Neural progenitor cell (in vitro differentiated cells): ENCODE data around the gene RRAGD. TPM values are rescaled to one million over a fixed set of nuclear protein-coding genes. Genes with fewer than 3 reads are reported as not detected.

Experiments used
- DNase-seq: peaks from one replicate; pipeline ENCODE4 v3.0.0-alpha.2; 2016; ENCODE audit warnings: low spot score
- H2AFZ ChIP-seq: fragments of 200-600 bp; sonication (generic); replicated peaks from 2 replicates; pipeline ENCODE4 v1.6.1; 2016; ENCODE audit warnings: antibody characterized with exemption
- H3F3A ChIP-seq: fragments of 200-600 bp; sonication (generic); 2 replicates; pipeline ENCODE4 v1.6.1; 2016; ENCODE audit warnings: antibody characterized with exemption, low read depth
- H3K27ac ChIP-seq: fragments of 200-600 bp; sonication (generic); 2 replicates; pipeline ENCODE4 v1.5.1; 2016; ENCODE audit warnings: mild to moderate bottlenecking
- H3K27me3 ChIP-seq: fragments of 200-600 bp; sonication (generic); 2 replicates; pipeline ENCODE4 v1.6.1; 2016; ENCODE audit warnings: mild to moderate bottlenecking, moderate library complexity
- H3K36me3 ChIP-seq: fragments of 200-600 bp; sonication (generic); 2 replicates; pipeline ENCODE4 v1.5.1; 2016
- H3K4me1 ChIP-seq: fragments of 200-600 bp; sonication (generic); 2 replicates; pipeline ENCODE4 v1.6.1; 2016; ENCODE audit warnings: mixed run types
- H3K4me2 ChIP-seq: fragments of 200-600 bp; sonication (generic); 2 replicates; pipeline ENCODE4 v1.6.1; 2016
- H3K4me3 ChIP-seq: fragments of 200-600 bp; sonication (generic); 2 replicates; pipeline ENCODE4 v1.5.1; 2016
- H3K79me2 ChIP-seq: fragments of 200-600 bp; sonication (generic); 2 replicates; pipeline ENCODE4 v1.6.1; 2016; ENCODE audit warnings: low read depth
- H3K9ac ChIP-seq: fragments of 200-600 bp; sonication (generic); 2 replicates; pipeline ENCODE4 v1.6.1; 2016
- H3K9me3 ChIP-seq: fragments of 200-600 bp; sonication (generic); 2 replicates; pipeline ENCODE4 v1.5.1; 2016; ENCODE audit warnings: low read depth
- H4K20me1 ChIP-seq: fragments of 200-600 bp; sonication (generic); 2 replicates; pipeline ENCODE4 v1.6.1; 2016; ENCODE audit warnings: low read depth
- H3K27ac Mint-ChIP-seq: 3 replicates; pipeline ENCODE4 v1.8.0; 2021; ENCODE audit warnings: mixed read lengths
- H3K27me3 Mint-ChIP-seq: 2 replicates; pipeline ENCODE4 v1.8.0; 2022; ENCODE audit warnings: low read depth, mild to moderate bottlenecking, inconsistent platforms, moderate library complexity, mixed read lengths; ENCODE audit not compliant: insufficient read depth
- H3K36me3 Mint-ChIP-seq: 3 replicates; pipeline ENCODE4 v1.8.0; 2021; ENCODE audit warnings: mixed read lengths
- H3K4me1 Mint-ChIP-seq: 3 replicates; pipeline ENCODE4 v1.8.0; 2021; ENCODE audit warnings: mixed read lengths
- H3K4me3 Mint-ChIP-seq: 3 replicates; pipeline ENCODE4 v1.8.0; 2021; ENCODE audit warnings: mild to moderate bottlenecking, moderate library complexity, mixed read lengths
- H3K9me3 Mint-ChIP-seq: 3 replicates; pipeline ENCODE4 v1.8.0; 2020; ENCODE audit warnings: mixed read lengths
- EZH2 ChIP-seq: fragments of 200-600 bp; sonication (generic); IDR thresholded peaks from 2 replicates; pipeline ENCODE4 v1.6.1; 2017; ENCODE audit warnings: antibody characterized with exemption, mild to moderate bottlenecking, moderate library complexity
- EZH2phosphoT487 ChIP-seq: fragments of 200-600 bp; sonication (generic); IDR thresholded peaks from 2 replicates; pipeline ENCODE4 v1.6.1; 2017; ENCODE audit warnings: antibody characterized with exemption
- total RNA-seq: library from RNA; depleted of rRNA; stranded (reverse); fragments of >200 nt; gene quantifications from 2 replicates; pipeline ENCODE4 v1.2.3, GENCODE V29; 2015; ENCODE audit warnings: low replicate concordance
- TF ChIP-seq, protein P1 (sequence below): fragments of 200-600 bp; sonication (generic); IDR thresholded peaks from 2 replicates; pipeline ENCODE4 v1.5.1; 2017; ENCODE audit warnings: antibody characterized with exemption, mild to moderate bottlenecking

The RRAGD gene
- total RNA-seq, 1 donor from 2014 or later, result 20.7 TPM

DNA sequence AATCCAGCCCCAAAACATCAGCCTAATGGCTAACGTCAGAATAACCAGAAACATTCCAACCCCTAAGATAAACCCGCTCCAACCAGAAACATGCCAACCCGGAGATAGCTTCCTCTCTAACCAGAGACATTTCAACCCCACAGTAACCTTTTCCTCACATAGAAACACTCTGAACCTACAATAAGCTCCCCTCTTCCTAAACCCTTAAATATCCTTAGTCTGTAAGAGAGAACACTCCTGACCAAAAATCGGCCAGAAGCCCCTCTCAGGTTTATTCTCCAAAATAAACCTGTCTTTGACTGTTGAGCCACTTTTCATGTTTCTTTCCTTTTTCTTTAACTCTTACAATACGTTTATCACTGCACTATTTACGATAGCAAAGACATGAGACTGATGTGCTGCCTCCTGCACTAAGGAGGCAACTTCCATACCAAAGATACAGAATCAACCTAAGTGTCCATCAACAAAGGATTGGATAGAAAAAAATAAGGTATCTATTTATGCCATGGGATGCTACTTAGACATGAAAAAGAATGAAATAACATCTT, 92.0 kb downstream of the RRAGD start:
- Histone ChIP-seq H2AFZ (no peak overlapping the region), H3K4me3 (no peak overlapping the region), H3F3A (peaks cover 7% of the 10 kb centered on the region), H3K9me3 (peaks cover 7% of the 10 kb centered on the region), H3K9ac (no peak overlapping the region), H3K36me3 (no peaks in the 10 kb centered on the region), H4K20me1 (no peaks in the 10 kb centered on the region), H3K4me2 (no peak overlapping the region), H3K27ac (no peak overlapping the region), H3K4me1 (peaks cover 8% of the 10 kb centered on the region), H3K27me3 (no peaks in the 10 kb centered on the region), H3K79me2 (no peaks in the 10 kb centered on the region)
- H3K27ac Mint-ChIP-seq, result no peak overlapping the region
- H3K4me1 Mint-ChIP-seq, result peaks cover 2% of the 10 kb centered on the region
- H3K4me3 Mint-ChIP-seq, result no peak overlapping the region
- TF ChIP-seq EZH2, result no peak
- TF ChIP-seq, protein P1, sequence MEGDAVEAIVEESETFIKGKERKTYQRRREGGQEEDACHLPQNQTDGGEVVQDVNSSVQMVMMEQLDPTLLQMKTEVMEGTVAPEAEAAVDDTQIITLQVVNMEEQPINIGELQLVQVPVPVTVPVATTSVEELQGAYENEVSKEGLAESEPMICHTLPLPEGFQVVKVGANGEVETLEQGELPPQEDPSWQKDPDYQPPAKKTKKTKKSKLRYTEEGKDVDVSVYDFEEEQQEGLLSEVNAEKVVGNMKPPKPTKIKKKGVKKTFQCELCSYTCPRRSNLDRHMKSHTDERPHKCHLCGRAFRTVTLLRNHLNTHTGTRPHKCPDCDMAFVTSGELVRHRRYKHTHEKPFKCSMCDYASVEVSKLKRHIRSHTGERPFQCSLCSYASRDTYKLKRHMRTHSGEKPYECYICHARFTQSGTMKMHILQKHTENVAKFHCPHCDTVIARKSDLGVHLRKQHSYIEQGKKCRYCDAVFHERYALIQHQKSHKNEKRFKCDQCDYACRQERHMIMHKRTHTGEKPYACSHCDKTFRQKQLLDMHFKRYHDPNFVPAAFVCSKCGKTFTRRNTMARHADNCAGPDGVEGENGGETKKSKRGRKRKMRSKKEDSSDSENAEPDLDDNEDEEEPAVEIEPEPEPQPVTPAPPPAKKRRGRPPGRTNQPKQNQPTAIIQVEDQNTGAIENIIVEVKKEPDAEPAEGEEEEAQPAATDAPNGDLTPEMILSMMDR, result no peak
- TF ChIP-seq EZH2phosphoT487, result no peak
- H3K27me3 Mint-ChIP-seq, result peaks cover 2% of the 10 kb centered on the region
- H3K9me3 Mint-ChIP-seq, result peaks cover 31% of the 10 kb centered on the region
- no peak for DNase-seq
- H3K36me3 Mint-ChIP-seq, result peaks cover 40% of the 10 kb centered on the region

DNA sequence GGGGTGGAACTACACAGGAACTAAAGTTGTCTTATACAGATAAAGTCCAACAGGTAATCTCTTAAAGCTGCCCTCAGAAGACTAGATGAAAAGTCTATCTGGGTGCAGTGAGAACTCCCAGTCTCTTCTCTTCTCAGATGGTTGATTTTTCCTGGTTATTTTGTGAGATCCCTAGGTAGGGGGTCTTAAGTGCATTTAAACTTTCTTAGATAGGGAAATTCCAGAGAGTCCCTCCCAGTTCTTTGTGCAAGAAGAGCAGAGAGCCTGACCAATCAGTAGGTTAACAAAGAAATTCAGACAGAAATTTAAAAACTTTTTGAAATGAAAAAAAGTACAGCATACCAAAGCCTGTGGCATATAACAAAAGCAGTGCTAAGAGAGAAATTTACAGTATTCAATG, 95.0 kb downstream of the RRAGD start:
- Histone ChIP-seq H3K79me2 (no peaks in the 10 kb centered on the region), H3K9me3 (peaks cover 7% of the 10 kb centered on the region), H3F3A (peaks cover 7% of the 10 kb centered on the region), H4K20me1 (no peaks in the 10 kb centered on the region), H2AFZ (no peak overlapping the region), H3K27ac (no peak overlapping the region), H3K9ac (no peak overlapping the region), H3K4me3 (no peak overlapping the region), H3K4me1 (peaks cover 15% of the 10 kb centered on the region), H3K4me2 (no peak overlapping the region), H3K36me3 (no peaks in the 10 kb centered on the region), H3K27me3 (no peaks in the 10 kb centered on the region)
- Mint-ChIP-seq H3K4me3 (no peak overlapping the region), H3K36me3 (peaks cover 25% of the 10 kb centered on the region), H3K4me1 (peaks cover 15% of the 10 kb centered on the region), H3K27me3 (peaks cover 5% of the 10 kb centered on the region), H3K27ac (no peak overlapping the region), H3K9me3 (peaks cover 28% of the 10 kb centered on the region)
- no peak for TF ChIP-seq EZH2phosphoT487
- DNase-seq, result no peak

DNA sequence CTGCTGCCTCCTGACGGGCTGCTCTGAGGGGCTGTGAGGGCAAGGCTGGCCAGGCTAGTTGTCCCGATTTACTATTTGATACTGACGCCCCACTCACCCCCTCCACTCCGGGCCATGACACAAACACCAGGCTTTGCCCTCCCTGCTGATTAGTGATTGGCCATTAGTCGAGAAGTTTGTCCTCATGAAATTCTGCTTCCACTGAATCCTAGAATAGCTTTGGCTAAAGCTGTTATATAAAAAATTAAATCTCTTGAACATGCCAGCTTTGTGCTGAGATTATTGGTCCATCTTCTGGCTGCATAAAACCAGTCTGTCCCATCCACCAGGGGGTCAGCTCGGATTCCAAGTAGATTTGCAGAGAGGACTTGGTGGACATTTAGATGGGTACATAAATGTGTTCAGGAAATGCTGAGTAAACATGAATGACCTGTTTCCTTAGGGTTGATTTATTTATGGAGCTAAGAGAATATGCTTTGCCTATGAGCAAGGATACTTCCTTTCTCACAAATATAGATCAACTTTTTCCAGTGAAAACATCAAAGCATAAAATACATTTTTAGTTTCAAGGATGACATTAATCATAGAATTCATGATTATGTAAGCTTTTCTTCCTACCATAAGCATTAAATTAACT, 96.7 kb downstream of the RRAGD start, which contains the start of gene GABRR2:
TSS of gene GABRR2 (minus strand) at position 51 of the 637 bp plus-strand sequence. CDS start 134 bp downstream, outside the sequence.
- no peak within 1 kb of the TSS for H3K4me3 Mint-ChIP-seq
- H3K27me3 Mint-ChIP-seq, result peaks cover 9% of the 10 kb centered on the region

More for the DNA sequence above, 96.7 kb downstream of the RRAGD start, which contains the start of gene GABRR2:
- TF ChIP-seq, protein P1, result no peak
- TF ChIP-seq EZH2 (no peak), EZH2phosphoT487 (no peak)
- Histone ChIP-seq H3K4me2 (no peak within 1 kb of the TSS), H3K36me3 (no peaks in the 10 kb centered on the region), H3F3A (peaks cover 10% of the 10 kb centered on the region), H4K20me1 (no peaks in the 10 kb centered on the region), H3K27me3 (no peaks in the 10 kb centered on the region), H2AFZ (no peak within 1 kb of the TSS), H3K27ac (no peak within 1 kb of the TSS), H3K79me2 (no peaks in the 10 kb centered on the region), H3K9me3 (peaks cover 5% of the 10 kb centered on the region), H3K4me1 (peaks cover 19% of the 10 kb centered on the region), H3K9ac (no peak within 1 kb of the TSS), H3K4me3 (no peak within 1 kb of the TSS)
- Mint-ChIP-seq H3K36me3 (peaks cover 15% of the 10 kb centered on the region), H3K9me3 (peaks cover 19% of the 10 kb centered on the region), H3K27ac (no peak within 1 kb of the TSS), H3K4me1 (peaks cover 30% of the 10 kb centered on the region)
- no peak for DNase-seq
